ENCODE measurements around the gene KLC4. TPM values are rescaled to one million over a fixed set of nuclear protein-coding genes. Genes with fewer than 3 reads are reported as not detected.

The KLC4 gene
- total RNA-seq, 1 experiment from 2014 or later: 17.5 TPM

DNA sequence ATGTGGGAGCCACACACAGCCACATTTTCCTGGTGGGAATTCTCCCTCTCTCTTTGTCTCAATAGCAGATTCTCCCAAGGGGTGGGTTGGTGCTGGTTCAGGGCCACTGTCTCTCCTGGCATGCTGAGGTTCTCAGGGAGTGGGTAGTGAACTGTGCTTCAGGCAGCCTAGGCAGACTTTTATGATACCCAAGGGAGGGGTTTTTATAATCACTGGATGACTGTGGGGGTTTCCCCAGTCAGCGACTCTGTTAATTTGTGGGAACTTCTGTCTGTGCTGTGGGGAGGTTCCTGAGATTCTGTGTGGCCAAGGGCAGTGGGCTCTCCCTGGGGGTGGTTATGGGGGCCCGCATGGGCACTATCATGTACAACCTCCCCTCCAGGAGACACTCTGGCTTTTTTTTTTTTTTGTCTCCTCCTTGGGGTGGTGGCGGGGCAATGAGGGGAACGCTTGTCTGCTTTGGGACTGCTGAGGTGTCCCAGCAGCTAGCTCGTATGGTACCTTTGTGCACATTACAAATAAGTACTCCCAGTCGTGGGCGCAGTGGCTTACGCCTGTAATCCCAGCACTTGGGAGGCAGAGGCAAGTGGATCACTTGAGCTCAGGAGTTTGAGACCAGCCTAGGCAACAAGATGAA, 26.7 kb downstream of the KLC4 start:
- Histone ChIP-seq H3K36me3 (ENCODE audit: low read depth, low read length) (no peaks in the 10 kb centered on the region), H3K9me3 (ENCODE audit: low read length) (no peaks in the 10 kb centered on the region), H3K9me2 (replicated peaks; ENCODE audit: low read length) (no peaks in the 10 kb centered on the region), H3K27me3 (ENCODE audit: low read length) (no peaks in the 10 kb centered on the region), H3K4me3 (ENCODE audit: low read length) (no peak overlapping the region), H3K79me2 (ENCODE audit: low read length) (peaks cover 65% of the 10 kb centered on the region), H3K9ac (ENCODE audit: low read length) (no peak overlapping the region), H4K20me1 (ENCODE audit: low read length) (peaks cover 5% of the 10 kb centered on the region; the same call in 1 of the 2 replicates), H3K4me1 (ENCODE audit: insufficient read depth, low read length) (peaks cover 14% of the 10 kb centered on the region), H3K4me2 (ENCODE audit: low read length) (no peak overlapping the region), H3F3A (ENCODE audit: low read length, unreplicated experiment) (no peaks in the 10 kb centered on the region), H3K27ac (ENCODE audit: low read length) (no peak overlapping the region), H2AFZ (ENCODE audit: low read length) (no peak overlapping the region)
- no TSS peak for BruUV-seq (replicated peaks)
- DNase-seq (no peak), ATAC-seq (no peak)
- intact Hi-C loops (cut with micrococcal nuclease): no loop called here
- CTCF ChIA-PET: no interaction called here
- TF ChIP-seq, protein P1, sequence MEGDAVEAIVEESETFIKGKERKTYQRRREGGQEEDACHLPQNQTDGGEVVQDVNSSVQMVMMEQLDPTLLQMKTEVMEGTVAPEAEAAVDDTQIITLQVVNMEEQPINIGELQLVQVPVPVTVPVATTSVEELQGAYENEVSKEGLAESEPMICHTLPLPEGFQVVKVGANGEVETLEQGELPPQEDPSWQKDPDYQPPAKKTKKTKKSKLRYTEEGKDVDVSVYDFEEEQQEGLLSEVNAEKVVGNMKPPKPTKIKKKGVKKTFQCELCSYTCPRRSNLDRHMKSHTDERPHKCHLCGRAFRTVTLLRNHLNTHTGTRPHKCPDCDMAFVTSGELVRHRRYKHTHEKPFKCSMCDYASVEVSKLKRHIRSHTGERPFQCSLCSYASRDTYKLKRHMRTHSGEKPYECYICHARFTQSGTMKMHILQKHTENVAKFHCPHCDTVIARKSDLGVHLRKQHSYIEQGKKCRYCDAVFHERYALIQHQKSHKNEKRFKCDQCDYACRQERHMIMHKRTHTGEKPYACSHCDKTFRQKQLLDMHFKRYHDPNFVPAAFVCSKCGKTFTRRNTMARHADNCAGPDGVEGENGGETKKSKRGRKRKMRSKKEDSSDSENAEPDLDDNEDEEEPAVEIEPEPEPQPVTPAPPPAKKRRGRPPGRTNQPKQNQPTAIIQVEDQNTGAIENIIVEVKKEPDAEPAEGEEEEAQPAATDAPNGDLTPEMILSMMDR (conservative IDR thresholded peaks at IDR 0.05; ENCODE audit: low read depth, low read length): no peak
- TF ChIP-seq EZH2 (IDR thresholded peaks at IDR 0.05; ENCODE audit: low read length, unreplicated experiment): no peak
- POLR2A ChIA-PET (ENCODE audit: unreplicated experiment): interaction anchor here (0.6 kb wide), 1 partner anchor 90 kb away, joined by 5 read pairs; no protein-coding TSS in a partner anchor

DNA sequence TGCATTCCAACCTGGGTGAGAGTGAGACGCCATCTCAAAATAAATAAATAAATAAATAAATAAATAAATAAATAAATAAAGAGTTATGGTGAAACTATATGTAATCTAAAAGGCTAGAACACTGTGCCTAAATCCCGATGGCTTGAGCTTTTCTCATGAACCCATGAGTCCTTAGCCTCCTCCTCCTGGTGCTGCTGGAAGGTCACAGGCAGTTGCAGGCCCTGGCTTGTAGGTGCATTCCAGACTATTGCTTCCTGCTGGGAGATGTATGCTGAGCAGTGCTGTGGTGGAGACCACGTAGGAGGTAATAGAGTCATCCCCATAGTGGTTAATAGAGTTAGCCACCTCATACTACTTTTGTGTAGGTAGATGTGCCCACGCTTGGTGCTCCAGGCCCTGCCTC, 29.2 kb downstream of the KLC4 start:
- Histone ChIP-seq H3F3A (ENCODE audit: low read length, unreplicated experiment) (no peaks in the 10 kb centered on the region), H3K9ac (ENCODE audit: low read length) (no peak overlapping the region), H2AFZ (ENCODE audit: low read length) (no peak overlapping the region), H3K9me3 (ENCODE audit: low read length) (no peaks in the 10 kb centered on the region), H3K27ac (ENCODE audit: low read length) (no peak overlapping the region), H3K27me3 (ENCODE audit: low read length) (no peaks in the 10 kb centered on the region), H3K4me2 (ENCODE audit: low read length) (no peak overlapping the region), H3K4me1 (ENCODE audit: insufficient read depth, low read length) (peaks cover 22% of the 10 kb centered on the region), H3K4me3 (ENCODE audit: low read length) (no peak overlapping the region), H3K9me2 (replicated peaks; ENCODE audit: low read length) (no peaks in the 10 kb centered on the region), H4K20me1 (ENCODE audit: low read length) (peaks cover 5% of the 10 kb centered on the region; the same call in 1 of the 2 replicates), H3K36me3 (ENCODE audit: low read depth, low read length) (no peaks in the 10 kb centered on the region), H3K79me2 (ENCODE audit: low read length) (peaks cover 65% of the 10 kb centered on the region)
- CTCF ChIA-PET: no interaction called here
- DNase-seq: no peak
- POLR2A ChIA-PET (ENCODE audit: unreplicated experiment): no interaction called here
- intact Hi-C loops (cut with micrococcal nuclease): no loop called here
- ATAC-seq: no peak
- BruUV-seq (replicated peaks): no TSS peak
- TF ChIP-seq EZH2phosphoT487 (IDR thresholded peaks at IDR 0.05; ENCODE audit: borderline replicate concordance, low read length) (no peak), EZH2 (IDR thresholded peaks at IDR 0.05; ENCODE audit: low read length, unreplicated experiment) (no peak)
- TF ChIP-seq, protein P1 (conservative IDR thresholded peaks at IDR 0.05; ENCODE audit: low read depth, low read length): no peak

DNA sequence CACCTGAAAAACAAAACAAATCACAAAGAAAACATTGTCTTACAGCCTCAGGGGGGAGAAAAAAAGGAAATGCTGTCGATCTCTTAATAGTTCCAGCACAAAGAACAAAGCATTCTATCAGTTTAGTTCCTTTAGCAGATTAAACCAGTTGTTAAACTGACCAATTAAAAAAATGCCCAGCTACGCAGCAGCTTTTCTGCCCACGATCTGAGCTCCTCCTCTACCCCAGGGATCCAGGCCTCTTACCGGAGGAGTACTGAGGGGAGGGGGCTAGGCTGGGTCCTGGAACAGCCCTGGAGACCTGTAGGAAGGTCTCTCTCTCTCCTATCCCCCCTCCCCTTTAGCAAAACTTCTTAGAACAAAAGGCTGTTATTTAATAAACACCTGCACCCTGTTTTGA, 30.0 kb downstream of the KLC4 start:
- Histone ChIP-seq H3F3A (ENCODE audit: low read length, unreplicated experiment) (no peaks in the 10 kb centered on the region), H3K4me1 (ENCODE audit: insufficient read depth, low read length) (peaks cover 22% of the 10 kb centered on the region), H3K4me3 (ENCODE audit: low read length) (no peak overlapping the region), H3K27ac (ENCODE audit: low read length) (no peak overlapping the region), H2AFZ (ENCODE audit: low read length) (no peak overlapping the region), H3K79me2 (ENCODE audit: low read length) (peaks cover 64% of the 10 kb centered on the region), H3K27me3 (ENCODE audit: low read length) (no peaks in the 10 kb centered on the region), H3K9ac (ENCODE audit: low read length) (no peak overlapping the region), H3K9me2 (replicated peaks; ENCODE audit: low read length) (no peaks in the 10 kb centered on the region), H4K20me1 (ENCODE audit: low read length) (peaks cover 5% of the 10 kb centered on the region; the same call in 1 of the 2 replicates), H3K36me3 (ENCODE audit: low read depth, low read length) (no peaks in the 10 kb centered on the region), H3K4me2 (ENCODE audit: low read length) (no peak overlapping the region), H3K9me3 (ENCODE audit: low read length) (no peaks in the 10 kb centered on the region)
- TF ChIP-seq, protein P1 (conservative IDR thresholded peaks at IDR 0.05; ENCODE audit: low read depth, low read length): no peak
- TF ChIP-seq EZH2 (IDR thresholded peaks at IDR 0.05; ENCODE audit: low read length, unreplicated experiment): no peak
- TF ChIP-seq EZH2phosphoT487 (IDR thresholded peaks at IDR 0.05; ENCODE audit: borderline replicate concordance, low read length): no peak
- no peak for ATAC-seq
- intact Hi-C loops (cut with micrococcal nuclease): no loop called here
- CTCF ChIA-PET: interaction anchor here (0.6 kb wide), 1 partner anchor 38 kb away, joined by 3 read pairs; no protein-coding TSS in a partner anchor
- no peak for DNase-seq
- BruUV-seq (replicated peaks): no TSS peak
- POLR2A ChIA-PET (ENCODE audit: unreplicated experiment): no interaction called here

Measured in PC-3 (cell line).